Uterus (tissue), 4 donors: ENCODE measurements around the gene TH. TPM values are rescaled to one million over a fixed set of nuclear protein-coding genes. Genes with fewer than 3 reads are reported as not detected.

ENCODE experiments used
- DNase-seq, 2 donors: peaks; one replicate each; pipeline ENCODE4 v3.0.0-alpha.2; 2019 to 2020
- H3K27ac ChIP-seq, 2 donors: fragments of 200-600 bp; sonication (generic); 1 replicate in 1 of 2; 2 replicates in 1 of 2; pipeline ENCODE4 v1.5.1; 2016 to 2018
- H3K27me3 ChIP-seq, 2 donors: fragments of 200-600 bp; sonication (generic); one replicate each; pipeline ENCODE4 v1.5.1; 2018 to 2019; ENCODE audit warnings: control low read depth in 1 of 2
- H3K36me3 ChIP-seq, 2 donors: fragments of 200-600 bp; sonication (generic); one replicate each; pipeline ENCODE4 v1.5.1; 2019; ENCODE audit warnings: control low read depth in 1 of 2
- H3K4me1 ChIP-seq, 2 donors: fragments of 200-600 bp; sonication (generic); one replicate each; pipeline ENCODE4 v1.5.1; 2018 to 2019; ENCODE audit warnings: control low read depth in 1 of 2
- H3K4me3 ChIP-seq, 2 donors: fragments of 200-600 bp; sonication (generic); 1 replicate in 1 of 2; 2 replicates in 1 of 2; pipeline ENCODE4 v1.5.1; 2018 to 2019; ENCODE audit warnings: mild to moderate bottlenecking in 1 of 2
- H3K9me3 ChIP-seq, 2 donors: fragments of 200-600 bp; sonication (generic); one replicate each; pipeline ENCODE4 v1.5.1; 2019; ENCODE audit warnings: control low read depth in 1 of 2
- POLR2A ChIP-seq, 2 donors: fragments of 450-650 bp; IDR thresholded peaks; one replicate each; pipeline ENCODE4 v1.6.1; 2016; ENCODE audit warnings: antibody characterized with exemption in 2 of 2, mild to moderate bottlenecking in 1 of 2, moderate library complexity in 1 of 2
- intact Hi-C: fragments of 100-400 bp; cut with DNase I; formaldehyde crosslinking; loops from one replicate; pipeline ENCODE4 v1.15.1; 2023; ENCODE audit warnings: low total_unique reads
- total RNA-seq, 4 donors: library from RNA; depleted of rRNA in 3 of 4; stranded (reverse); fragments of >200 nt in 3 of 4; gene quantifications; one replicate each; pipeline versions ENCODE4 v1.1.0 to v1.2.4, GENCODE V29; 2014 to 2023
- TF ChIP-seq, protein P1 (sequence below), 4 experiments: fragments of 200-600 bp in 2 of 4; fragments of 450-650 bp in 2 of 4; sonication (generic) in 2 of 4; IDR thresholded peaks; one replicate each; pipeline ENCODE4 v1.5.1; 2016 to 2019; ENCODE audit warnings: antibody characterized with exemption in 4 of 4, mild to moderate bottlenecking in 2 of 4, moderate library complexity in 1 of 4
- donor health status: DM: yes; HTN: yes; CAD: no.

TH gene
- total RNA-seq, 4 donors from 2014 or later = 0.37 to 1.3 TPM; not detected in 2

DNA sequence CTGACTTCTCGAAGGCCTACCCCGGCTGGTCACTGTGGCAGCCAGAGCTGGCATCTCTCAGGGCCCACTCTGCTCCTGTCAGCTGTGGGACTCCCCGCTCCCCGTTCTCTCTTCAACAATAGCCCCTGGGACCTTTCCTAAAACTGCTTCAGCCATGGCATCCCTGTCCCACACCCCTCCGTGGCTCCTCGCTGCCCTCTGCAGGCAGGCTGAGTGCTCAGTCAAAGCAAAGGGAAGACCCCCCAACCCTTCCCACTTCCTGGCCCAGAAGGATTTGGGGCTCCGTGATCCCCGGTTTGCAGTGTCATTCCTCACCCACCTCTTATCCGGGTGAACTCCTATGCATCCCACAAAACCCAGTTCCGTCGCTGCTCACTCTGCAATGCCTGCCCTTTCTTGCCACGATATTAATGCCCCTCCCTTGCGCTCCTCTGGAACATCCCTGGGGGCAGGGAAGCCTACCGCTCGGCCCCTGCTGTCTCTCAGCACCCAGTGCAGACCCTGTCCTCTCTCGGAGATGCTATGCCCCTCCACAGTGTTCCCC, 1.6 kb upstream of the TH start:
- DNase-seq = no peak
- H3K4me3 ChIP-seq = no peak overlapping the region
- no peak for TF ChIP-seq POLR2A (IDR thresholded peaks at IDR 0.05)
- TF ChIP-seq, protein P1, sequence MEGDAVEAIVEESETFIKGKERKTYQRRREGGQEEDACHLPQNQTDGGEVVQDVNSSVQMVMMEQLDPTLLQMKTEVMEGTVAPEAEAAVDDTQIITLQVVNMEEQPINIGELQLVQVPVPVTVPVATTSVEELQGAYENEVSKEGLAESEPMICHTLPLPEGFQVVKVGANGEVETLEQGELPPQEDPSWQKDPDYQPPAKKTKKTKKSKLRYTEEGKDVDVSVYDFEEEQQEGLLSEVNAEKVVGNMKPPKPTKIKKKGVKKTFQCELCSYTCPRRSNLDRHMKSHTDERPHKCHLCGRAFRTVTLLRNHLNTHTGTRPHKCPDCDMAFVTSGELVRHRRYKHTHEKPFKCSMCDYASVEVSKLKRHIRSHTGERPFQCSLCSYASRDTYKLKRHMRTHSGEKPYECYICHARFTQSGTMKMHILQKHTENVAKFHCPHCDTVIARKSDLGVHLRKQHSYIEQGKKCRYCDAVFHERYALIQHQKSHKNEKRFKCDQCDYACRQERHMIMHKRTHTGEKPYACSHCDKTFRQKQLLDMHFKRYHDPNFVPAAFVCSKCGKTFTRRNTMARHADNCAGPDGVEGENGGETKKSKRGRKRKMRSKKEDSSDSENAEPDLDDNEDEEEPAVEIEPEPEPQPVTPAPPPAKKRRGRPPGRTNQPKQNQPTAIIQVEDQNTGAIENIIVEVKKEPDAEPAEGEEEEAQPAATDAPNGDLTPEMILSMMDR (IDR thresholded peaks at IDR 0.05) = no peak
- H3K4me1 ChIP-seq = no peaks in the 10 kb centered on the region
- no peak overlapping the region for H3K27ac ChIP-seq
- H3K9me3 ChIP-seq = no peaks in the 10 kb centered on the region
- no peaks in the 10 kb centered on the region for H3K27me3 ChIP-seq
- intact Hi-C loops = no loop called here
- no peaks in the 10 kb centered on the region for H3K36me3 ChIP-seq

DNA sequence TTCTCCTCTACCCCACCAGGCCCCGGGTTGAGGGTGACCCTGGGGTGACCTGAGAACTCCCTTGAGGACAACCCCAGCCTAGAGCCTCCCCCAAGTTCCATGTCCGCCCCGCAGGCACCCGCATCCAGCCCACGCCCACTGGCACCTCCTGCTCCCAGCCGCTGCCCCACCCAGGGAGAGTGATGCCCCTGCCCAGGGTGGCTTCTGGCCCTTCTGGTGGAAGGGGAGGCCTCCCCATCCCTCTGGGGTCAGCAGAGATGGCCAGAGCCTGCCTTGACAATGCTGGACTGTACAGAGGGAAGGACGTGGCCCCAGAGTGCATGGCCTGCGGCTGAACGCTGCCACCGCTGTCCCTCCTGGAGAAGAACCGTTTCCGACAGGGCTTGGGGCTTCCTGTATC, 1.1 kb upstream of the TH start:
- intact Hi-C loops = no loop called here
- TF ChIP-seq POLR2A (IDR thresholded peaks at IDR 0.05) = no peak
- TF ChIP-seq, protein P1 (IDR thresholded peaks at IDR 0.05) = no peak
- Histone ChIP-seq H3K4me3 (no peak overlapping the region), H3K27ac (no peak overlapping the region), H3K27me3 (no peaks in the 10 kb centered on the region), H3K36me3 (no peaks in the 10 kb centered on the region), H3K4me1 (no peaks in the 10 kb centered on the region), H3K9me3 (no peaks in the 10 kb centered on the region)
- no peak for DNase-seq

DNA sequence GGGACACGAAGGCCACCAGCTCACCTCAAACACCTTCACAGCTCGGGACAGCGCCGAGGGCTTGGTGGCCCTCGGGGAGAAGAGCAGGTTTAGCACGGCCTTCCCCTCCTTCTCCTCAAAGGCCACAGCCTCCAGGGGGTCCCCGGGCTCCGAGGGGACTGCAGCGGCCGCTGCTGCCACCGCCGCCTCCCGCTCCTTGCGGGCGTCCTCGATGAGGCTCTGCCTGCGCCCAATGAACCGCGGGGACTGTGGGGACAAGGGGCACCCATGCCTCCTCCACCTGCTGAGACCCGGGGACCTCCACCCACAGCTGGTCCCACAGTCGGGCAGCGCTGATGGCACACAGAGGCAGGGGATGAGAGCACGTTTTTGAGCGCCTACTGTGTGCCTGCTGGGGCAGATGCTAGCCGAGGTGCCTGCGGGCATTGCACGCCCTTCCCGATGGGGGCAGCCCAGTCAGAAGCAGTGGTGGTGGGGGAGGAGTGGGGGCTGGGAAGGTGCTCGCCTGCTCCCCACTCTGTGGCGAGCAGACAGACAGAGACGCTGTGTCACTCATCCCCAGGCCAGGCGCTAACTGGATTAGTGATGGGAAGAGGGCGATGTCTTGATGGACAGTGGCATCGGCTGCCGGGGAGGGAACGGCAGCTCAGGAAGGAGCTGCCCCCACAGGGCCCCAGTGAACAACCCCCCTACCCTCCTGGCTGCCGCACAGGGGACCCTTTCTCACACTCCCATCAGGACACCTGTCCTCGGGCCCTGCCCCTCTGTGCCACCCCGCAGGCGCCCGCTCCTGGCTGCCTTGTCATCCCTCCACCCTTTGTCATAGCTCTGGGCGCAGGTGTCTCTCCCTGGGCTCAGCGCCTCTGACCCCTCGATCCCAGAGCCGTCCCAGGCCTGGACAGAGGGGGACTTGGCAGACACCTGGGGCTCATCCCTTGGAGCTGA, 1.7 kb downstream of the TH start:
- Histone ChIP-seq H3K36me3 (no peaks in the 10 kb centered on the region), H3K4me1 (peaks cover 0 to 3% of the 10 kb centered on the region in 2 donors), H3K4me3 (no peak overlapping the region), H3K27ac (no peak overlapping the region), H3K9me3 (no peaks in the 10 kb centered on the region), H3K27me3 (no peaks in the 10 kb centered on the region)
- intact Hi-C loops = no loop called here
- no peak for DNase-seq
- TF ChIP-seq, protein P1 (IDR thresholded peaks at IDR 0.05) = no peak
- TF ChIP-seq POLR2A (IDR thresholded peaks at IDR 0.05) = no peak

DNA sequence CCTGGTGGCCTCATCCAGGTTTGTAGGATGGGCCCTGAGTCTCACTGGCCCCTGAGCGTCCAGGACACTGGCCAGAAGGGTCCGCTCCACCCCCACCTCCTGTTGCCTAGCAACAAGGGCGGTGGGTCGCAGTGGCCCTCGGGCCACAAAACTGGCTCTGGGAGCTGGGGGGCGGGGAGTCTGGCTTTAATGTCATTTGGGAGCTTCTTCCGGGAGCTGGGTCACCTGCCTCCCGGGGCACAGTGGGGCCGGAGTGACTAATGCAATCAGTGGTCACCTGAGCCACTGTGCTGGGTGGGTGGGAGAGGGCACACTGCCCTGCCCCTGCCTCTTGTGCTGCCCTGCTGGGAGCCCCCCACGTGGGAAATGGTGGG, 2.6 kb downstream of the TH start:
- H3K4me1 ChIP-seq = peaks cover 0 to 3% of the 10 kb centered on the region in 2 donors
- intact Hi-C loops = no loop called here
- H3K4me3 ChIP-seq = no peak overlapping the region
- H3K36me3 ChIP-seq = no peaks in the 10 kb centered on the region
- H3K27ac ChIP-seq = no peak overlapping the region
- no peaks in the 10 kb centered on the region for H3K9me3 ChIP-seq
- no peak for DNase-seq
- TF ChIP-seq, protein P1 (IDR thresholded peaks at IDR 0.05) = no peak
- TF ChIP-seq POLR2A (IDR thresholded peaks at IDR 0.05) = no peak
- no peaks in the 10 kb centered on the region for H3K27me3 ChIP-seq

DNA sequence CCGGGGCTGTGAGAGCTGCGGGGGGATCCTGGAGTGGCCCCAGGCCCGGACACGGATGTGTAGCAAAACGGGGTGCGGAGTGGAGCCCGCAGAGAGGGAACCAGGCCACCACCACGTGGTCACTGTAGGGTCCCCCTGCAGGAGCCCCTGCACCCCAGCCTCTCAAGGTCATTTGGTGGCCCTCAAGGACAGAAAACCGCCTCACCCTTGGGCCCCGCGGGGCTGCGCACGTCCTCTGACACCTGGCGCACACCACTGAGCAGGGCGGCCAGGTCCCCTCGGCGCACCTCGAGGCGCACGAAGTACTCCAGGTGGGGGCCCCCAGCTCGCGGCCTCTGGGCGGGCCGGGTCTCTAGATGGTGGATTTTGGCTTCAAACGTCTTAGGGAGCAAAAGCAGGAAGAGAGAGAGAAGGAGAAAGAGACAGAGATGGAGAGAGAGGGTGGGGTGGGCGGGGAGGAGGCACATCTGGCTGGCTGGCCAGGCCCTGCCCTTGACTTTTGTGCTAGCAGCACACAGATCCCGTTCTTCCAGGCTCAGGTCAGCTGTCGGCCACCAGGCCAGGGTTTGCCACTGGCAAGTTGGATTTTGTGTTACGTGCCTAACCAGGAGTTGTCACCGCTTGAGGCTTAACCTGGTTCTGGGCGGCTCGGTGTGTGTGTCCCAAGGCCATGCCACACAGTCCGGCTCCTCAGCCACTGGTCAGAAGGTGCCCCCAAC, 3.2 kb downstream of the TH start:
- Histone ChIP-seq H3K27me3 (no peaks in the 10 kb centered on the region), H3K4me3 (no peak overlapping the region), H3K27ac (no peak overlapping the region), H3K9me3 (no peaks in the 10 kb centered on the region), H3K4me1 (peaks cover 0 to 3% of the 10 kb centered on the region in 2 donors), H3K36me3 (no peaks in the 10 kb centered on the region)
- DNase-seq = no peak
- TF ChIP-seq, protein P1 (IDR thresholded peaks at IDR 0.05) = no peak
- no peak for TF ChIP-seq POLR2A (IDR thresholded peaks at IDR 0.05)
- intact Hi-C loops = no loop called here
